ENCODE measurements around the gene ISOC1.

ISOC1 gene

DNA sequence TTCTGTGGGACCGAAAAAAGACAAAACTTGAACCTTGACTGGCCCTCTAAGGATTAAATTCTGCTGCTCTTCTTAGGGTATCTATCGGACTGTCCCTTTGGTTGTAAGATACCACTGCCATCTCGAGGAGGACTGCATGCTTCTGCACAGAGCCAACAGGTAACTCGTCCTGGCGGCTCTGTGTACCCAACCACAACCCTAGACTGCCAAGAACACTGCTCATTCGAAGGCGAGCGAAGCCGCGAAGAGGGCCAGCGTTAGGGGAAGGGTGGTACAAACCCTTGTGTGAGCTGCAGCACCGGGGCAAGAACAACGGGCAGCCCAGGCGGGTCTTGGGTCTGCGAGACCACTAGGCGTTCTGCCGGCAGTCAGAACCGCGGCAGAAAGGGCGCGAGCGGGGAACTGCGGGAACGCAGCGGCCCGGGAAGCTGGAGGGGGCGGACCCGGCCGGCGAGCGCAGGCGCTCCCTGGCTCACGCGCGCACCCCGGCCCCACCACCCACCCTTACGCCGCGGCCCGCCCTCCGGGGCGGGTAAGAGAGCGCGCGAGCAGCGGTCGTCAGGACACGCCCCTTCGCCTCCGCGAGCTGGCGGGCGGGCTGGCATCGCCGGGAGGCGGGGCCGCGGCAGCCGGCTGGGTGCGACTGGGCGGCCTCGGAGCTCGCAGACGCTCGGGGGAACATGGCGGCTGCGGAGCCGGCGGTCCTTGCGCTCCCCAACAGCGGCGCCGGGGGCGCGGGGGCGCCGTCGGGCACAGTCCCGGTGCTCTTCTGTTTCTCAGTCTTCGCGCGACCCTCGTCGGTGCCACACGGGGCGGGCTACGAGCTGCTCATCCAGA, at the start of gene ISOC1:
Gene ISOC1 (plus strand): TSS at position 663 of the 837 bp plus-strand sequence. CDS start 18 bp downstream, at position 681.
- DNase-seq: peak; percentile 90

DNA sequence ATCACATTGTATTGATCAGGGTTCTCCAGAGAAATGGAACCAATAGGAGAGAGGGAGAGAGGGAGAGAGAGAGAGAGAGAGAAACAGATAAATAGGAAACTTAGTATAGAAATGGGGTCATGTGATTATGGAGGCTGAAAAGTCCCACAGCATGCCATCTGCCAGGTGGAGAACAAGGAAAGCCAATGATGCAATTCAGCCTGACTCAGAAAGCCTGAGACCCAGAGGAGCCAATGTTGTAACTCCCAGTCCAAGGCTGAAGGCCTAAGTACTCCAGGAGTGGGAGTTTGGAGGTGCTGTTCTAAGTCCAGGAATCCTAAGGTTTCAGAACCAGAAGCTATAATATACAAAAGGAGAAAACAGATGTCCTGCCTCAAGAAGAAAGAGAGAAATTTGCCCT, 48.4 kb upstream of the ISOC1 start:
- DNase-seq: no peak

DNA sequence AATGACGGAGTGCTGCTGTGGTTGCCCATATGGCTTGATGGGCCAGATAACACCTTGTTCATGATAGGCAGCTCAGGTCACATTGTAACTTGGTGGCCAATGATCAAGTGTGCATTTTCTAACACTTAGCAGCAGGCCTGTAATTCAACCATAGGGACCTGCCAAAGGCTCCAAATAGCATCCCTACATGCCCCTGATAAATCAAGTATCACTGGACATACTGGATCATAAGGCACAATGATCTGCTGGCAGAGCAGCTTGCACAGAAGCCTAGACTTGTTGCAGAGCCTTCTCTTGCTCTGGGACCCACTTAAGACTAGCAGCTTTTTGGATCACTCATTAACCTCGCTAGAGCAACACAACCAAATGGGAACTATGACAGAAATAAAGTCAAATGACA, 46.0 kb upstream of the ISOC1 start:
- DNase-seq: no peak

DNA sequence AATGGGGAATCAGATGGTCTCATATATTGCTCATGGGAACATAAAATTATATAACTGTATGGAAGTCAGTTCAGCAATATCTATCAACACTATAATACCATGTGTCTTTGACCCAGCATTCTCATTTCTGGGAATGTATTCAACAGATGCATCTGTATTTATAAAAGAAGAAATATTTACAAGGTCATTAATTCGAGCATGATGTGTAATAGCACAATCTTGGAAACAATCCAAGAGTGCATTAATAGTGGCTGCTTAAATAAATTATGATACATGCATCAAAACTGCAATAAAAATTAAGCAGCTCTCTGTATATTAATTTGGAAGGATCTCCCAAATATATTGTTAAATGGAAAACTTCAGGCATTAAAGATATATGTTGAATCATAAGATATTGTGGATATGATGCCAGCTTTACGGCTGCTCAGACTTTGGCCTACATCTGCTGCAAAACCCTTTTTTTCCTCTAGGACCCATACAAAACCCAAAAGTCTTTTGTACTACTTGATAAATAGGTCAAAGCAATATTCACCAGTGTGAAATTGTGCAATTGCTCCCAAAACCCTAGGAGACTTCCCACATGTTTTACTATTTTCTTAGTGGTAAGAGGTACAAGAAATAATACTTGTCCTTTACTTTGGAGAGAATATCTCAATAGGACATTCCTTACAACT, 45.3 kb upstream of the ISOC1 start:
- no peak for DNase-seq

DNA sequence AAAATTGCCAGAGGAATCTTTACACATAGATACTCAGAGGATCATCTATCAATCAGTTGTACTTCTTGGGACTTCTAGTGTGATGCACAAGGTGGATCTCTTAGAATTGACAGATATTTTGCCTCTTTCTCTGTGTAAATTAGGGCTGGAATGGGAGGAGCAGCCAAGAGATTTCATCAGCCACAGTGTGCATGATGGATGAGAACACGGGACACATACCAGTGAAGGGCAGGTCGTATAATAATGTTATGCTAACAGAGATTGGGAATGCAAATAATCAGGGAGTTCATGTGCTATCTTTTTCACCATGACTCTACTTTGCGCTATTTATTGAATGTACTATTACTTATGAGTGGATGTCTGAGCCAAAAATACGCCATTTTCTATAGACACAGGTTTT, 43.3 kb upstream of the ISOC1 start:
- DNase-seq: no peak

DNA sequence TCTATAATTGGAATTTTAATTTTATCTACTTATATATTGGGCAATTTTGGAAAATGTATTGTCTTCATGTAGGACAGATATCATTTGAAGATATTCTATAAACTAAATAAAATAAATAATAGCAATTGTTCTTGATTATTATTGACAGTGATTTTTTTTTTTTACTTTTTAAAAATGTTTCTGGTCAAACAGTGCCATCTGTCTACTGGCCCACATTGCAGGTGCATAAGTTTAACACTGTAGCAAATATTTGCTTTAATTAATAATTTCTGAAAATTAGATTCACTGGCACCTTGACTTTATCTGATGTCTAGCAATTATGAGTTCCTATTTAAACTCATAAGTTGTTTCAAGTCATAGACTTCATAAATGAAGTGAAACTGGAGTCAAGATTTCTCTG, 41.1 kb upstream of the ISOC1 start:
- no peak for DNase-seq

DNA sequence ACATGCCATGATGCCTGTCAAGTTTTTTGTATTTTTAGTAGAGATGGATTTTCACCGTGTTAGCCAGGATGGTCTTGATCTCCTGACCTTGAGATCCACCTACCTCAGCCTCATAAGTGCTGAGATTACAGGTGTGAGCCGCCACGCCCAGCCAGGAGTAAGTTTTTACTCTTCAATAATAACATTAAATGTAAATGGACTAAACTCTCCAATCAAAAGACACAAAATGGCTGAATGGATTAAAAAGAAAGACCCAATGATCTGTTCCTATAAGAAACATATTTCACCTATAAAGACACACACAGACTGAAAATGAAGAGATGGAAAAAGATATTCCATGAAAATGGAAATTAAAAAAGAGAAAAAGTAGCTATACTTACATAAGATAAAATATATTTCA, 37.2 kb upstream of the ISOC1 start:
- DNase-seq: no peak

DNA sequence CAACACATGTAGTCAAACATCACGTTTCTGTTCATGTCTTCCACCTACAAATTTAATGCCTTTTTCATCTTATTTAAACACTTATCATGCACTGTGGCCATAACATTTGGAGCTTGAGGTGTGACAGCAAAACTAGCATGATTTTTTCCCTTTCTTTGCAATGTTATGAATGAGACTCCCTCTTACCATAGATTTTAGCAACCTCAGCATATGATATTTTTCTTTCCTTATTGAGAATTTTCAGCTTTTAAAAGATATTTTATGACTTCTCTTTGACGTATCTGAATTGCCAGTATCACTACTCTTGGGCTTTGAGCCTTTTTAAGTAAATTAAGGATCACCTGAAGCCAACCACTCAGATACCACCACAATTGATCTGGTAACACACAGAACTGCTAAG, 32.7 kb upstream of the ISOC1 start:
- no peak for DNase-seq

DNA sequence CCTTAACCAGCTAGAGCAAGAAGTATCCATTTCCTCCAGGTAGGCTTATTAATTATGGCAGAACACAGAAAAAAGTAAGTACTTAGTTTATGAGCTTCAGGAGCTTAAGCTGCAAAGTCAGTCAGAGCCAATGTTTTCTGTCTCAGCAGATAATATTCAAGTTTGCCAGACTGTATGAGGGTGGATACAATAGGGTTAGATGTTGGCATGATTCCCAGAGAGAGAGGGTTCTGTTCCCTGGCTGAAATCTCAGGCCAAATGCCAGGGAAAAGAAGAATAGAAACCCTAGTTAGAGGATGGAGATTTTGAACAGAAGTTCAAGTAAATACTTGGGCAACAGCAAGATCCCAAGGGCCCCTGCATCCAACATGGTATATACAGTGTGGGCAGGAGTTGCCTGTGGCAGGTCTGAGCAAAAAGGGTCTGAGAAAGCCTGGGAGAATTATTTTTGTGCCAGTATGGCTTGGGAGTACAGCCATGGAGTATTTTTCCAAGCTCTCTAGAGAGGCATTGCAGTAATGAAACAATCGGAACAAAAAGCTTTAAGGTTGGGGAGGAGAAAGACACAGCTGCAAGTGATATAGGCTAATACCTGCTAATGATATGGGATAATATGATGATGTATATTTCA, 31.0 kb upstream of the ISOC1 start:
- DNase-seq: no peak

DNA sequence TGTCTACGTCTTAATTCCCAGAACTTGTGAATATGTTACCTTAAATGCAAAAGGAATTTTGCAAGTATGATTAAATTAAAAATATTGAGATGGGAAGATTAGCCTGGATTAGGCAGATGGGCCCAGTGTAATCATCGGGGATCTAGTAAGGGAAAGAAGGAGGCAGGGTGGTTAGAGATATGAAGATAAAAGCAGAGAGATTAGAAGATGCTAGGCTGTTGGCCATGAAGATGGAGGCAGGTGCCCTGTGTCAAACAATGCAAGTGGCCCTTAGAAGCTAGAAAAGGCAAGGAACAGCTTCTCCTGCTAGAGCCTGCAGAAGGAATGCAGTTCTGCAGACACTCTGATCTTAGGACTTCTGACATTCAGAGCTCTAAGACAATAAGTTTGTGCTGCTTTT, 28.8 kb upstream of the ISOC1 start:
- no peak for DNase-seq

DNA sequence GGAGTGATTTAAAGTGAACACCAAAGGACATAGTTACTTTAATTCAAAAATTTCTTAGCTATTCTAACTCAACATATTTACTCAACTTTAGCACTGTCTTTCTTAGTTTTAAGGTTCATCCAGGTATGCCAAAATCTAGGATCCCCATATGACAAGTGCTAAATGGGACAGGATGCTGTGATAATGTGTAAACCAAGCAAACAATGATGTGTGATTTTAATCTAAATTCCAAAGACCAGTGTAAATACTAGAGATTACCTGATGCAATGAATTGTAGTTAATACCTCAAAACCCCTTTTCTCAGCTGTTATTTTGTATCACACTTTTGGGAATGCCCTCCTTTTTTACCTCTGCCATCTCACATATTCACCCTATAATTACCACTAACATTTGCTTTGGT, 26.8 kb upstream of the ISOC1 start:
- no peak for DNase-seq

DNA sequence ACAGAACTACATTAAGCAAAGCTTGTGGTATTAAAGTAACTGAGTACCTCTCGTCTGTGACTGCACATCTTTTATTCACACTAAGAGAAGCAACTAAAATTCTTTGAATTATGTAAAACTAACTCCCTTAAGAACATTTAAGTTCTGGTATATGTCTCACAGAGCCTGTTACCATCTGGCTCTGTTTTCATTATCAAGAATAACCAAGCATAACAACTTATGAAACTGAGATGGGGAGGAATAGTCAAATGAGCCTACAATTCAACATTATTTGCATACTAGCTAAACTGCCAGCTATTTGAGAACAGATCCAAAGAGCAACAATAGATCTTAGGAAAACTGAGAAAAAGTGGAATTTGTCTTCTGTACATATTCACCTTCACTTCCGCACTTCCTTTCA, 25.3 kb upstream of the ISOC1 start:
- no peak for DNase-seq

DNA sequence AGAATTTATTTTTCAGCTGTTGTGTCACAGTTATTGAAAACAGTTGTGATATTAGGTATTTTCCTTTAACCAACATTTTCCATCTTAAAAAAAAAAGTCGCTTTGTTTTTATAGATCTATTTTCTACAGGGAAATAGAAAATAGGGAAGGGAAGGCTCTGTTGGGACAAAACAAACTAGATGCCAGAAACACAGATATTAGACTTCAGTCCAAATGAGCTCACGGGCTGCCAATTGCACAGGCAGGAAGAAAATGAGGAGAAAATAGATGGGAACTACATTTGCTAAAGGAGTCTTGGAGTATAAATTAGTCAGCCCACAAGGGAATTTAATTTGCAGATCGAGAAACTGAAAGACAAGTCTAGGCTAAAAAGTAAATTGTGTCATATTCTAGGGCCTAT, 21.4 kb upstream of the ISOC1 start:
- DNase-seq: no peak

DNA sequence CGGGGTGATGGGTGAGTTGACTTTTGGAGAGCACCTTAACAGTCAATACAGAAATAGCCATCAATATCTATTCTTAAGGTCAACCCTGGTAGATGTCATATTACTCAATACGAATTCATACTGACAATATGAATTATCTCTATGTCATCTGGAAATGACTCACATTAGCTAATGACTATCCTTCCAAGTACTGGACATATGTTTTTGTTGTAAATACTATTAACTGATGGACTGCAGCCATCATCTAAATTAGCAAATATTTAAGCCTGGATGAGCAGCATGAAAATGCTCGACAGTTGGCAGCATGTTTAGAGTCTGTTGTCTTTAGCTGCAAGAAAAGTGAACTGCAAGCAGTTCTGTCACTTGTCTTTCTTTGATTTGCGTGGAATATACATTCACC, 19.6 kb upstream of the ISOC1 start:
- no peak for DNase-seq

DNA sequence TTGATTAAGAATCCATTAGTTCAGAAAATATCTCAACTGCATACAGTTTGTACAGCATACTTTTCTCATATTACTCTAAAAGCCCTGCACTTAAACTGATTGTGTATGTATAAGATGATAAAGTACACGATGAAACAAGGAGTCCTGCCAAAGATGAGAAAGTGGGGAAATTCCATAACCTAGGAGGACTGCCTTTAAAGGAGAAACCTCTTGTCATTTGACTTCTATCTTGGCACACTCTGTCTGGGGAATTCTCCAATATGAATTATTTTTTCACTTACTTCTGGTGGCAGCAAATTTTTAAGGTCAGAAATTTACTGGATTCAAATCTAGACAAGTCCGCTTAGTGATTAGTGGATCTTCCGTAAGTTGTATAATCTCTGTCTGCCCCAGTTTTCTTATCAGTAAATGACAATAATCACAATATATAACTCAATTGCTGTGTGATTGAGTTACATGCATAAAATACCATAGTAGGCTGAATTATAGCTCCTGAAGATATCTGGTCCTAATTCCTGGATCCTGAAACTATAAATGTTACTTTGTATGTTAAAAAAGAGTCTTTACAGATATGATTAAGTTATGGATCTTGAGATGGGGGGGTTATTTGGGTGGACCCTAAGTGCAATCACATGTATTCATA, 17.0 kb upstream of the ISOC1 start:
- no peak for DNase-seq

DNA sequence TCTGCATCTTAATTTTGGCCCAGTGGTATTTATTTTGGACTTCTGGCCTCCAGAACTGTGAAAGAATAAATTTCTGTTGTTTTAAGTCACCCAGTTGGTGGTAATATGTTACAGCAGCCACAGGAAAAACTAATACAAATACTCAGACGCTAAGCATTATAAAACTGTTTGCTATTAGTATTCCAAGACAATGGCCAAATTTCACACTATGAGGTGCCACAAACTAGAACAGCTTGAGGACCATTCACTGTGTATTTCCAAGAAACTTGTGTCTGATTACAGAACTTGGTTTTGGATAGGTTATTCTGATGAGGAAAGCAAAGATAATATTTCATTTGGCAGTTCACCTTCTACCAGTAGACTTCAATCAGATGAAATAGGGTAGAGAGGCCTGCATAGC, 16.3 kb upstream of the ISOC1 start:
- DNase-seq: no peak

DNA sequence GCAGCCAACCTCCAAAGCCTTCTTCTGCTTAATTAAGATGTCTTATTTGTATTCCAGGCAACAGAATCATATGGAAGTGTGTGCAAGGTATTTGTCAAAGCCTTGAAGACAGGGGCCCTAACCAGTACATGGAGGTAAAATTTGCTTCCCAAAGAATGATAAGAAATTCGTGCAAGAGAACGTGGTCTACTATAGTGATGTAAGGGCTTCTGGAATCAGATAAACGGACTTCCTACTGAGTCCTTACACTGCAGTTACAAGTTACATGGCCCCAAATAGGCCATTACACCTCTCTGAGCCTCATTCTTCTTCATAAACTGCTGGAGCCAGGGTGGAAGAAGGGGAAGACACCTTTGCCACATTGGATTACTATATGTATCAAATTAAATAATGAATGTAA, 15.9 kb upstream of the ISOC1 start:
- no peak for DNase-seq

DNA sequence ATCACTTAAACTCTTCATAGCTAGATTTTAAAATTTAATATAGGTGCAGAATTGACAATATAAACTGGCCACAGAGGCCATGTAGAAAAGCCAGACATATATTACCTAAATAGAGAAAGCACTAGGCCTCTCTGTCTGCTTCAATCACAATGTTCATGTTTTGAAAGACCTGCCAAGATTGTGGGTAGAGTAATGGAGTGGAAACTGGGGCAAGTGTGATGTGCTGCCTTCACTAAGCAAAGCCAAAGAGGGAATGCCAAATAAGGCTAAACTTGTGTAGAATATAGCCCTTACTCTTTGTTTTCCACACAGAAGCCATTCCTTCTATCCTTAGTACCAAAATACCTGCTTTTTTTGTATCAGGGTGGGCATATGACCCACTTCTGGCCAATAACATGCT, 15.1 kb upstream of the ISOC1 start:
- DNase-seq: no peak

DNA sequence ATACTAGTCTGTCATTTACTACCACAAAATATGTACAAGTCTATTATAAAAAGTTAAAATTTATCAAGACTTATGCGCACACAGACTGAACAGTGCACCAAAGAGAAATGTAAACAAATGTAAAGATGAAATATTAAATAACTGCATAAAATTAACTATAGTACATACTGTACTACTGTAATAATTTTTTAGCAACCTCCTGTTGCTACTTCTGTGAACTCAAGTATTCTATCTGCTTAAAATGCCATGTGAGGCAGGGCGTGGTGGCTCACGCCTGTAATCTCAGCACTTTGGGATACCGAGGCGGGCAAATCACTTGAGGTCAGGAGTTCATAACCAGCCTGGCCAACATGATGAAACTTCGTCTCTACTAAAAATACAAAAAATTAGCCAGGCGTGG, 13.8 kb upstream of the ISOC1 start:
- no peak for DNase-seq

DNA sequence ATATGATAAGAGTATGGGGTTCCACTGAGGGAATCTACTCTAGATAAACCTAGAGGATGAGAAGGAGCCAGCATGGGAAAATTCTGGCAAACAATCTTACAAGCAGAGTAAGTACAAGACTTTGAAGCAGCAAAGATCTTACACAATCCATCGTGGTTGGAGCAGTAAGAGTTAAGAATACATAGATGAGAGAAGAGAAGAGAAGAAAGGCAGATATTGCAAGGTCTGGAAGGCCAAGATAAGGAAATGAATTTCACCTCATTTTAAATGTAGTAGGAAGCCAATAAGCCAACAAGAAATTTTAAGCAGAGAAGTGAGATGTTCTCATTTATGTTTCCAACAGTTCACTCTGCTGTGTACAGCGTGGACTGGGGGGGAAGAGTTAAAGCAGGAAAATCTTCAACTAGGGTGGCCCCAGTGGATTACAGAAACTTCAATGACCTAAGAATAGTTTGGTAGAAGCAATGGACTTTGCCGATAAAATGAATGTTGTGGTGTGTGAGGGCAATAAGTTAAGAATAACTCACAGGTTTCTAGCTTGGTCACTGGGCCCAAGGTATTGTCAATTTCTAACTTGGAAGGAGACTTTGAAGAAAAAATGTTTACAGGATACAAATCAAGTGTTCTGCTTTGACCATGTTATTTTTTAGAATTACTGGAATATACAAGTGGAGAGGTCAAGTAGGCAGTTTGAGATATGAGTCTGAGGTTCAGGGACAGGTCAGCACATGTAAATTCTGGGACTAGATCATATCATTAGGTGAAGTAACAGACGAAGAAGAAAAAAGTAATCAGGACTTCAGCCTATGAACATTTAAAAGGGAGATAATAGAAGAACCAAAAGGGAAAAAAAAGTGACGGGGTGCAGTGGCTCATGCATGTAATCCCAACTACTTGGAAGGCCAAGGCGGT, 12.1 kb upstream of the ISOC1 start:
- no peak for DNase-seq

DNA sequence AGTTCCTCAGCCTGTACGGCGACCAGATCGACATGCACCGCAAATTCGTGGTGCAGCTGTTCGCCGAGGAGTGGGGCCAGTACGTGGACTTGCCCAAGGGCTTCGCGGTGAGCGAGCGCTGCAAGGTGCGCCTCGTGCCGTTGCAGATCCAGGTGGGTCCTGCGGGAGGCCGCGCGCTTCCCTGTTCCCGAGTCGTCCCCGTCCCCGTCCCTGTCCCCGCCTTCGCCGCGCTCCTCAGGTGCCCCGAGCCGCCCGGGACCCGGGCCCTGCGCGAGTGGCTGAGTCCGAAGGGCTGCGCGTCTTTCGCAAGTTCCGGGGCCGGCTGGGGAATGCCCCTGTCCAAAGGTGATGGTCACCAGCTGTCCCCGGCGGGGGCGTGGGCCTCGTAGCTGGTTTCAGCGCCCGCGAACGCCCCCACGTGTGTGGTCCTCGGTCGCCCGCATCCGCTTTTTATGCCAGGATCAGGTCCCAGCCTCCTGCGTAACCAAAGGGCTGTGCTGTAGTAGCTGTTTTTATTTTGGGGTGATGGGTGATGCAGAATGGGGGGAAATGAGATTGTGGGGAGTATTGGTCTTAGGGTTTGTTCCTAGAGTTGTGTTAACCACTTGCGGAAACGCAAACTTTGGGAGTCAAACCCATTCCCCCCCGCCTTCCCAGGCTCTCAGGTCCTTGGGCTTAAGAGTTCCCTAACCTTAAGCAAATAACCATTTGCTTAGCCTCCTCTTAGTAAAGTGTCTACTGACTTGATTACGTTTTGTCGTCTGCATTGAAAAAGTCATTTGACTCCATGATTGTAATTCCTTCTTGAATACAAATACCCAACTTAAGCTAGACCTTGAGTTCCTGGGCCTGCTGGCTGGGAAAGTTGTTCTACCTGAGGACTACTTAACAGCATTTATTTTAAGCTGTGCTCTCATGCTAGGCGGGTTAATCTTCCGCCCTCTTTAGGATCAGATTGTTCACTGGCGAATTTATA, 663 bp downstream of the ISOC1 start:
- DNase-seq: peak; percentile 34

Data from NCI-H1436 (cell line).